ENCODE measurements around the gene HYAL3.

GRCh38 chr3:50297896-50298725 is 1.1 kb downstream of the HYAL3 start:
- TF ChIP-seq CTCF (conservative IDR thresholded peaks at IDR 0.05), result no peak
- no peak for TF ChIP-seq EZH2 (IDR thresholded peaks at IDR 0.05; ENCODE audit: low read depth)

Measured in PC-9 (cell line).